K562 (cell line): ENCODE measurements around the gene ARNT2. TPM values are rescaled to one million over a fixed set of nuclear protein-coding genes. Genes with fewer than 3 reads are reported as not detected.

Experiments
- ATAC-seq: fragments of 200-7000 bp; cut with Tn5 transposase; 3 replicates; pipeline ENCODE4 v1.9.1; 2020; ENCODE audit warnings: moderate library complexity
- BruUV-seq: library from RNA; stranded (reverse); fragments of 400-500 nt; replicated peaks from 2 replicates; lab custom pipeline; 2021; lab: Mats Ljungman, UMichigan
- CTCF ChIA-PET: fragments of 300-600 bp; formaldehyde crosslinking; extraction: SDS; loops from one replicate; lab custom pipeline; 2021; ENCODE audit warnings: low intra/inter-chr PET ratio; lab: Yijun Ruan, JAX
- POLR2A ChIA-PET: fragments of 300-600, 350-650 bp; sonication (Branson Sonifier 250); formaldehyde crosslinking; extraction: SDS; loops from one replicate; lab custom pipeline; 2021; ENCODE audit warnings: antibody characterized with exemption, inconsistent platforms; lab: Yijun Ruan, JAX
- DNase-seq, 4 experiments: peaks; one replicate each; pipeline versions ENCODE4 v3.0.0 to v3.0.0-alpha.2; 2011 to 2018; ENCODE audit warnings: low spot score in 3 of 4, mixed read lengths in 3 of 4; ENCODE audit errors: extremely low read depth in 1 of 4
- FAIRE-seq: peaks from 2 replicates; lab custom pipeline; 2011; peaks lifted over from hg19 to GRCh38; lab: Jason Lieb, UNC
- H2AFZ ChIP-seq: 2 replicates; pipeline ENCODE4 v1.6.0; 2011; ENCODE audit warnings: low read depth, low read length, control low read depth, inconsistent platforms
- H3K27ac ChIP-seq: fragments of 200-600 bp; 3 replicates; pipeline ENCODE4 v1.8.0; 2011; ENCODE audit warnings: low read depth, mild to moderate bottlenecking, control low read depth, inconsistent platforms, low read length, moderate library complexity, mixed read lengths; ENCODE audit errors: extremely low read depth
- H3K27me3 ChIP-seq, 2 experiments: fragments of 300-600 bp in 1 of 2; 2 replicates in 1 of 2; 3 replicates in 1 of 2; pipeline versions ENCODE4 v1.6.0 to v1.8.0; 2011; ENCODE audit warnings: inconsistent platforms in 2 of 2, low read length in 2 of 2, mild to moderate bottlenecking in 1 of 2, mixed read lengths in 1 of 2, moderate library complexity in 1 of 2; ENCODE audit not compliant: control insufficient read depth in 2 of 2, insufficient read depth in 2 of 2
- H3K36me3 ChIP-seq: fragments of 300-600 bp; 3 replicates; pipeline ENCODE4 v1.8.0; 2011; ENCODE audit warnings: mild to moderate bottlenecking, low read length, inconsistent platforms; ENCODE audit not compliant: control insufficient read depth, insufficient read depth
- H3K4me1 ChIP-seq, 2 experiments: fragments of 200-600 bp in 1 of 2; replicated peaks in 1 of 2; 2 replicates in 1 of 2; 3 replicates in 1 of 2; pipeline versions ENCODE4 v1.5.1 to v1.8.0; 2011; ENCODE audit warnings: inconsistent platforms in 2 of 2, low read length in 2 of 2, mild to moderate bottlenecking in 1 of 2, mixed read lengths in 1 of 2, moderate library complexity in 1 of 2; ENCODE audit not compliant: control insufficient read depth in 2 of 2, insufficient read depth in 2 of 2
- H3K4me2 ChIP-seq: 2 replicates; pipeline ENCODE4 v1.6.1; 2011; ENCODE audit warnings: low read length, control low read depth, inconsistent platforms, mixed read lengths; ENCODE audit not compliant: insufficient read depth
- H3K4me3 ChIP-seq: fragments of 200-600 bp; sonication (generic), shearing (Covaris generic); 2 replicates; pipeline ENCODE4 v1.5.1; 2016; ENCODE audit warnings: control low read depth, inconsistent platforms
- H3K79me2 ChIP-seq: fragments of 200-600 bp; 3 replicates; pipeline ENCODE4 v1.8.0; 2011; ENCODE audit warnings: low read length, inconsistent platforms; ENCODE audit not compliant: control insufficient read depth, insufficient read depth
- H3K9ac ChIP-seq, 2 experiments: 2 replicates each; pipeline versions ENCODE4 v1.6.0 to v1.6.1; 2011; ENCODE audit warnings: low read depth in 2 of 2, low read length in 2 of 2, control low read depth in 1 of 2, inconsistent platforms in 1 of 2, mild to moderate bottlenecking in 1 of 2, mixed read lengths in 1 of 2; ENCODE audit not compliant: insufficient read depth in 1 of 2
- H3K9me1 ChIP-seq: one replicate; pipeline ENCODE4 v1.6.0; 2011; ENCODE audit warnings: inconsistent platforms, mild to moderate bottlenecking, low read length, moderate library complexity; ENCODE audit not compliant: control insufficient read depth, insufficient read depth
- H3K9me3 ChIP-seq: replicated peaks from 2 replicates; pipeline ENCODE4 v1.5.1; 2011; ENCODE audit warnings: low read depth, low read length, inconsistent platforms; ENCODE audit not compliant: control insufficient read depth, insufficient read depth
- H4K20me1 ChIP-seq: replicated peaks from 2 replicates; pipeline ENCODE4 v1.6.1; 2011; ENCODE audit warnings: low read length, inconsistent platforms, mixed read lengths; ENCODE audit not compliant: control insufficient read depth, insufficient read depth
- ASH1L ChIP-seq: fragments of 450-650 bp; IDR thresholded peaks from 2 replicates; pipeline ENCODE4 v1.6.1; 2018; ENCODE audit warnings: borderline replicate concordance, mild to moderate bottlenecking, low read depth; ENCODE audit not compliant: partially characterized antibody
- CHD1 ChIP-seq: fragments of 200-600 bp; sonication (generic); IDR thresholded peaks from one replicate; pipeline ENCODE4 v1.6.1; 2012; ENCODE audit warnings: mild to moderate bottlenecking, moderate library complexity, low read length, inconsistent platforms
- ELF2 ChIP-seq: fragments of 250-450 bp; sonication (Bioruptor Pico); IDR thresholded peaks from 2 replicates; pipeline ENCODE4 v1.5.0; 2021; ENCODE audit warnings: mild to moderate bottlenecking
- HNRNPK ChIP-seq: fragments of 200-400 bp; formaldehyde crosslinking; IDR thresholded peaks from one replicate; pipeline ENCODE4 v1.6.1; 2018; ENCODE audit warnings: mild to moderate bottlenecking, low read depth, low read length; ENCODE audit not compliant: poor library complexity, severe bottlenecking
- POLR3A ChIP-seq: IDR thresholded peaks from 2 replicates; pipeline ENCODE4 v1.6.1; 2011; ENCODE audit warnings: borderline replicate concordance, mild to moderate bottlenecking, moderate library complexity; ENCODE audit not compliant: insufficient read length, insufficient read depth; ENCODE audit errors: extremely low read depth
- PTTG1 ChIP-seq: fragments of 450-650 bp; IDR thresholded peaks from 2 replicates; pipeline ENCODE4 v1.6.1; 2016; ENCODE audit warnings: low read depth, mild to moderate bottlenecking, missing genetic modification characterization, missing compliant biosample characterization
- ZBTB40 ChIP-seq, 2 experiments: fragments of 450-650 bp in 1 of 2; sonication (generic) in 1 of 2; formaldehyde crosslinking in 1 of 2; IDR thresholded peaks; 2 replicates each; pipeline versions ENCODE4 v1.7.1 to v1.9.0; 2016 to 2022; ENCODE audit warnings: inconsistent platforms in 1 of 2, mild to moderate bottlenecking in 1 of 2, missing genetic modification reagents in 1 of 2
- WGBS: fragments of 100-300 bp; shearing (Covaris generic); methylation state at CpG from one replicate; pipeline ENCODE4 v1.1.6; 2016; ENCODE audit warnings: low coverage, mixed read lengths; ENCODE audit not compliant: insufficient coverage; ENCODE audit errors: missing lambda C conversion rate; 5-methylcytosine and 5-hydroxymethylcytosine counted together
- in situ Hi-C: fragments of 300-500 bp; cut with MboI; formaldehyde crosslinking; loops from 4 replicates; pipeline ENCODE4 v1.15.0; 2018; ENCODE audit warnings: inconsistent platforms, mixed read lengths
- intact Hi-C: fragments of 100-400 bp; cut with micrococcal nuclease; formaldehyde crosslinking; loops from 2 replicates; pipeline ENCODE4 v1.14.2; 2022
- polyA plus RNA-seq, 8 experiments: library from polyadenylated mRNA; depleted of rRNA in 4 of 8; stranded (reverse) in 5 of 8; unstranded in 3 of 8; fragments of >200 nt; fragmentation: Nextera tagmentation in 2 of 8; fragmentation: Illumina TruSeq in 1 of 8; extraction: Ambion mirVana in 2 of 8; extraction: Trizol in 1 of 8; gene quantifications; 2 replicates each; pipeline versions ENCODE4 v1.2.1 to v1.2.3, GENCODE V29; 2011 to 2014; ENCODE audit warnings: inconsistent platforms in 1 of 8, missing spikeins in 1 of 8
- total RNA-seq, 7 experiments: library from RNA; depleted of rRNA in 6 of 7; stranded (reverse); fragments of >200 nt in 6 of 7; fragmentation: Illumina TruSeq in 2 of 7; extraction: Trizol in 2 of 7; gene quantifications; 2 replicates each; pipeline versions ENCODE4 v1.2.1 to v1.2.3, GENCODE V29; 2011 to 2021; ENCODE audit warnings: low replicate concordance in 1 of 7
- TF ChIP-seq, protein P1 (sequence below): sonication (generic); formaldehyde crosslinking; IDR thresholded peaks from 2 replicates; pipeline ENCODE4 v1.8.1; 2023; ENCODE audit warnings: mild to moderate bottlenecking, missing genetic modification reagents, moderate library complexity
- TF ChIP-seq, protein P2 (sequence below): fragments of 450-650 bp; formaldehyde crosslinking; IDR thresholded peaks from 2 replicates; pipeline ENCODE4 v1.4.0; 2022; ENCODE audit warnings: missing genetic modification characterization

Gene ARNT2
- total and polyA plus RNA-seq, 9 of the 15 experiments (the other 6 are each of a cell fraction or from before 2014, with no cell fraction given): 0.01 TPM; not detected in 8

DNA sequence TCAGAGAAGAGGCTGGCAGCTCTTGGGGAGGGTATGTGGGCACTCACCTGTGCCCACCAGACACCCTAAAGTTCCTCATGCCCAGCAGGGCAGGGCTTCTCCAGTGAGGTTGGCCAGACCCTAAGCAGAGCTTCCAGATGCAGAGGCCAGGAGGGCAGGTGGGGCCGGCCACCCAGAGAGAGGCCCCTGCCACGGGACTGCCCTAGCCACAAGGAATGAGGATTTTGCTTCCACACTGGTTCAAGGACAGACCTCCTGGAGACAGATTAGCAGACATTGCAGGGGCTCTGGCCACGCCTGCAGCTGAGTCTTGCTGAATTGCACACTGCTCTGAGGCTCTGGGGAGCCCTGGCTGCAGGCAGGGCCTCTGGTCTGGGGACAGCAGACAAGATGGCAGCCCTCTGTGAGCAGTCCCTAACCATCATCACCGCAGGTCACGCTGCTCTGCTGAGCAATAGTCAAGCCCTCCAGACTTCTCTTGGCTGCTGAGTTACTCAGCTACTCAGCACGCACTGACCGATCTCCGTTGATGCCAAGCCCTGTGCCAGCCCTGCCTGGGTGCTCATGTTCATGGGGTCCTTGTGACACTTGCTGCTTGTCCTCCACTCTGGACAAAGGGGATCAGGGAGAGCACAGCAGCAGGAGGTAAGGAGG, 173.5 kb downstream of the ARNT2 start:
- H3K27me3 ChIP-seq: peaks cover 2 to 56% of the 10 kb centered on the region in 2 experiments; a peak in 3 of 5 replicates
- no peaks in the 10 kb centered on the region for H3K36me3 ChIP-seq
- POLR2A ChIA-PET: no interaction called here
- intact Hi-C loops (no loop called here), in situ Hi-C loops (no loop called here)
- ATAC-seq (no peak), FAIRE-seq (no peak), DNase-seq (no peak)
- WGBS: 0% methylated on average over 8 of the region's 8 CpGs
- H3K9me3 ChIP-seq: no peaks in the 10 kb centered on the region
- H3K27ac ChIP-seq: no peak overlapping the region
- no peaks in the 10 kb centered on the region for H3K9me1 ChIP-seq
- H4K20me1 ChIP-seq: peaks cover 5% of the 10 kb centered on the region; the same call in 1 of the 2 replicates
- no peak overlapping the region for H3K4me2 ChIP-seq
- no peak overlapping the region for H2AFZ ChIP-seq
- BruUV-seq: no TSS peak
- CTCF ChIA-PET: no interaction called here
- H3K79me2 ChIP-seq: no peaks in the 10 kb centered on the region
- peak overlapping the region in 1 of 2 experiments; percentile 26; a peak in 1 of 4 replicates for H3K9ac ChIP-seq
- H3K4me1 ChIP-seq: no peaks in the 10 kb centered on the region
- H3K4me3 ChIP-seq: no peak overlapping the region
- TF ChIP-seq, protein P1, sequence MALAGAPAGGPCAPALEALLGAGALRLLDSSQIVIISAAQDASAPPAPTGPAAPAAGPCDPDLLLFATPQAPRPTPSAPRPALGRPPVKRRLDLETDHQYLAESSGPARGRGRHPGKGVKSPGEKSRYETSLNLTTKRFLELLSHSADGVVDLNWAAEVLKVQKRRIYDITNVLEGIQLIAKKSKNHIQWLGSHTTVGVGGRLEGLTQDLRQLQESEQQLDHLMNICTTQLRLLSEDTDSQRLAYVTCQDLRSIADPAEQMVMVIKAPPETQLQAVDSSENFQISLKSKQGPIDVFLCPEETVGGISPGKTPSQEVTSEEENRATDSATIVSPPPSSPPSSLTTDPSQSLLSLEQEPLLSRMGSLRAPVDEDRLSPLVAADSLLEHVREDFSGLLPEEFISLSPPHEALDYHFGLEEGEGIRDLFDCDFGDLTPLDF: no peak
- TF ChIP-seq ELF2 (no peak), HNRNPK (no peak), ZBTB40 (IDR thresholded peaks at IDR 0.05) (no peak), ZBTB40 (CRISPR knock-in tag; IDR thresholded peaks at IDR 0.05) (no peak), POLR3A (no peak), CHD1 (no peak), PTTG1 (tag) (no peak), ASH1L (no peak)
- TF ChIP-seq, protein P2, sequence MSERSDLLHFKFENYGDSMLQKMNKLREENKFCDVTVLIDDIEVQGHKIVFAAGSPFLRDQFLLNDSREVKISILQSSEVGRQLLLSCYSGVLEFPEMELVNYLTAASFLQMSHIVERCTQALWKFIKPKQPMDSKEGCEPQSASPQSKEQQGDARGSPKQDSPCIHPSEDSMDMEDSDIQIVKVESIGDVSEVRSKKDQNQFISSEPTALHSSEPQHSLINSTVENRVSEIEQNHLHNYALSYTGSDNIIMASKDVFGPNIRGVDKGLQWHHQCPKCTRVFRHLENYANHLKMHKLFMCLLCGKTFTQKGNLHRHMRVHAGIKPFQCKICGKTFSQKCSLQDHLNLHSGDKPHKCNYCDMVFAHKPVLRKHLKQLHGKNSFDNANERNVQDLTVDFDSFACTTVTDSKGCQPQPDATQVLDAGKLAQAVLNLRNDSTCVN (CRISPR knock-in tag): no peak
